Pulmonary artery endothelial cell (primary cell): Measurements from ENCODE around the gene GATD1. TPM values are rescaled to one million over a fixed set of nuclear protein-coding genes. Genes with fewer than 3 reads are reported as not detected.

ENCODE experiments used
- DNase-seq: peaks from one replicate; pipeline ENCODE4 v3.0.0-alpha.2; 2011; ENCODE audit warnings: low read depth, low spot score
- total RNA-seq: library from RNA; depleted of rRNA; stranded (reverse); fragments of >200 nt; gene quantifications from 2 replicates; pipeline ENCODE4 v1.2.3, GENCODE V29; 2014

GATD1 gene, protein sequence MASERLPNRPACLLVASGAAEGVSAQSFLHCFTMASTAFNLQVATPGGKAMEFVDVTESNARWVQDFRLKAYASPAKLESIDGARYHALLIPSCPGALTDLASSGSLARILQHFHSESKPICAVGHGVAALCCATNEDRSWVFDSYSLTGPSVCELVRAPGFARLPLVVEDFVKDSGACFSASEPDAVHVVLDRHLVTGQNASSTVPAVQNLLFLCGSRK
- total RNA-seq = 37.5 and 38.1 TPM in 2 replicates

GRCh38 chr11:777288-778255, at the start of gene GATD1:
Gene GATD1, minus strand, starts transcription at chr11:777487. Its CDS starts 25 bp downstream, at chr11:777462.
- DNase-seq = no peak

DNA sequence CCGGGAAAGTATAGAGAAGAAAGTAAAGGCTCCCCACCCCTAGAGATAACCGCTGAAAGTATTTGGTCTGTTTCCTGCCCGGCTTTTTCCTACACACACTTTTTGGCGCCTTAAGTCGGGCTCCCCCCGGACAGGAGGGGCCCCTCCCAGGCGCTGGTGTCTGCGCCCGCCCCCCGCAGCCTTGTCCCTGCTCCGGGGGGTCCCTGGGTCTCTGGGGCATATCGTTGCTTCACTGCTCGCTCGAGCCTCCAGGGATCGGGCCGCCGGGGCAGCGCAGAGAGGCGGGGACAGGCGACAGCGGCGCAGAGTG, 49.5 kb upstream of the GATD1 start:
- no peak for DNase-seq

DNA sequence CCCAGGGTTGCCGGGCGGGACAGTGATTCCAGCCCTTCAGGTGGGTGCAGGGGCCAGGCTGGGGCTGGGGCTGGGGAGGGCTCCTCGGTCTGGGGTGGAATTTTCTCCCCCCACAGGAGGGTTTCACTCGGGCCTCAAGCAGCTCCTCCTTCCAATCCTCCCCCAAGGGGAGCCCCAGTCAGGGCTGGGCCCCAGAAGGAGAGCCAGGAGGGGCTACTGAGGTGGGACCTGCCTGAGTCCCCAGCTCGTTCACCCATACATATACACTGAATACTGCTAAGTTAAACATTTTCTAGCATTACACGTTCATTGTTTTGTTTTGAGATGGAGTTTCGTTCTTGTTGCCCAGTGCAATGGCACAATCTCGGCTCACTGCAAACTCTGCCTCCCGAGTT, 48.9 kb upstream of the GATD1 start:
- DNase-seq = no peak

GRCh38 chr11:825366-826226, 48.3 kb upstream of the GATD1 start:
- DNase-seq = no peak

DNA sequence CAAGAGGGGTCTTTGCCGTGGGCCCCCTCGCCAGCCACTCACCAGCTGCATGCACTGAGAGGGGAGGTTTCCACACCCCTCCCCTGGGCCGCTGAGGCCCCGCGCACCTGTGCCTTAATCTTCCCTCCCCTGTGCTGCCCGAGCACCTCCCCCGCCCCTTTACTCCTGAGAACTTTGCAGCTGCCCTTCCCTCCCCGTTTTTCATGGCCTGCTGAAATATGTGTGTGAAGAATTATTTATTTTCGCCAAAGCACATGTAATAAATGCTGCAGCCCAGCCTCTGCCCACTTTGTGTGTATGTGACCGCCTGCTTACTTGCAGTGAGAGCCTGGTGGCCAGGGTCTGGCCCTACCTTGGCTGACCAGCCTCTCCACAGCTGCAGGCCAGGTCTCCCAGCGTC, 47.7 kb upstream of the GATD1 start:
- no peak for DNase-seq

- no peak for DNase-seq
These were observed 47.1 kb upstream of the GATD1 start for GRCh38 chr11:824292-824880.

GRCh38 chr11:823441-824291, 46.4 kb upstream of the GATD1 start:
- no peak for DNase-seq

GRCh38 chr11:821512-822371, 44.5 kb upstream of the GATD1 start:
- no peak for DNase-seq

- DNase-seq = no peak
These were observed 43.6 kb upstream of the GATD1 start for GRCh38 chr11:820655-821511.

DNA sequence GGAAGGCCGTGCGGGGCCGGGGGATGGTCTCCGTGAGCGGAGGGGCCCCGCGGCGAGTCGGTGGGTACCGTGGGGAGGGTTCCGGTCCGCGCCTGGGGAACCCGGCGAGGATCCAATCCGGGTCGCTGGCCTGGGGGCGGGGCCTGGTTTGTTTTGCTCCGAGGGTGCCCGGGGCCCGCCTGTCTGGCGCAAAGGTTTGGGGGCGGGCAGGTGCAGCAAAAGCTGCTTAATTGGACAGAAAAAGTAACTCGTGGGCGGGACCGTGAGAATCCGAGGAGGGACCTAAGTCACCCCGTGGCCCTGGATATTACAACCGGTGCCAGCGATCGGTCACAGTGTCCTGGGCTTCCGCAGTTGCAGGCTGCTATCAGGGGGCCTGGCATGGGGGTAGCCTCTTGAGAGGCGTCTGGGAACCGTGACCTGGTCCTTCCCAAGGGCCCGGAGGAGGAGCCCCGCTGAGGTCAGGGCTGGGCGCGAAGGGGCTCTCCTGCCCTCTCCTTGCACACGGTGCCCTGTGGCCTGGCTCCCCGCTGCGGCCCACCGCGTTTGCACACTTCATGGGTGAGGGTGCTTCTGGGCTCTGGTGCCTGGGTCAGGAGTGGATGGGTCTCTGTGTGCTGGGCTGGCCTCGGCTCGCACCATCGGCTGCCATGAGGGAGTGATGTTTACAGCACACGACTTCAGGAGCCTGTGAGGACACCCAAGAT, 42.8 kb upstream of the GATD1 start:
- DNase-seq = no peak

GRCh38 chr11:819129-819931, 42.0 kb upstream of the GATD1 start:
- DNase-seq = no peak

DNA sequence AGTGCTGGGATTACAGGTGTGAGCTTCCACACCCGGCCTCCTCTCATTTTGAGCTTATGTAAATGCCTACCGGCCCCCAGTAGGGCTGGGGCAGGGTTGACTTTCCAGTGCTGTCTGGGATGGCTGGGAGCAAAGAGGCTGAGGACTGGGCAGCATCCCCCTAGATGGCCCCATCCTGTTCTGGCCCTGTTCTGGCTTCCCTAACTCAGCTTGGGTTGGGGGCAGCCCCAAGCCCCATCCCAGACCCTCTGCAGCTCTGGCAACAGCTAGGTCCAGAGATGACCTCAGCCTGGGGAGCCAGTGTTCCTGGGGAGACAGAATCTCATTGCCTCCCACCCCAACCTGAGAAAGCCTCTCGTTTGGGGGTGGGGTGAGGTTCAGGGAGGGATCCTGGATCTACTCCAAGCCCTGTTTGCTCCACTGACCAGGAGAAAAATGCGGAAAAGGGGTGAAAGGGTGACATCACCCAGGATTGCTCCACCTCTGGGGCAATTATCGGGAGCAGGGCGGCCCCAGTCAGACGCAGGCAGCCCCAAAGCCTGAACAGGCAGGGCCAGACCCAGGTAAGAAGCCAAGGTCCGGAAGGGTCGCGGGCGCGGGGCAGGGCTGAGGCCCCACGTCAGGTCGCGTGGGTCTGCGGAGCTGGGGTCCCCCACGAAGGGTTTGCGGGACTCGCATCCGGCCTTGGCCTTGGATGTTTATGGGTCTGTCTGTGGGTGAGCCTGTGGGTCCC, 41.3 kb upstream of the GATD1 start, which contains the start of gene PNPLA2:
TSS of gene PNPLA2 (plus strand) at position 519 of the 733 bp plus-strand sequence. CDS start 805 bp downstream, outside the sequence.
- DNase-seq = no peak

DNA sequence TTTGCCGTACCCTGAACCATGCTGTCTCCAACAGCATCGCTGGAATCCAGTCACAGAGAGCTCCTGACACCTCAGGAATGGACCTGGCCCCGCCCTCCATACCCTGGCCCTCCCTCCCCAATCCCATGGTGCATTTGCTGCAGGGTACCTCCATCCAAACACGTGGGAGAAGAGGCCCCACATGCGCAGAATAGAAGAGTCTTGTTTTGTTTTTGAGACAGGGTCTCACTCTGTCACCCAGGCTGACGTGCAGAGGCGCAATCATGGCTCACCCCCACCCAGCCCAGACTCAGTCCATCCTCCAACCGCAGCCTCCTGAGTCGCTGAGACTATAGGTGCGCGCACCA, 39.1 kb upstream of the GATD1 start:
- no peak for DNase-seq

DNA sequence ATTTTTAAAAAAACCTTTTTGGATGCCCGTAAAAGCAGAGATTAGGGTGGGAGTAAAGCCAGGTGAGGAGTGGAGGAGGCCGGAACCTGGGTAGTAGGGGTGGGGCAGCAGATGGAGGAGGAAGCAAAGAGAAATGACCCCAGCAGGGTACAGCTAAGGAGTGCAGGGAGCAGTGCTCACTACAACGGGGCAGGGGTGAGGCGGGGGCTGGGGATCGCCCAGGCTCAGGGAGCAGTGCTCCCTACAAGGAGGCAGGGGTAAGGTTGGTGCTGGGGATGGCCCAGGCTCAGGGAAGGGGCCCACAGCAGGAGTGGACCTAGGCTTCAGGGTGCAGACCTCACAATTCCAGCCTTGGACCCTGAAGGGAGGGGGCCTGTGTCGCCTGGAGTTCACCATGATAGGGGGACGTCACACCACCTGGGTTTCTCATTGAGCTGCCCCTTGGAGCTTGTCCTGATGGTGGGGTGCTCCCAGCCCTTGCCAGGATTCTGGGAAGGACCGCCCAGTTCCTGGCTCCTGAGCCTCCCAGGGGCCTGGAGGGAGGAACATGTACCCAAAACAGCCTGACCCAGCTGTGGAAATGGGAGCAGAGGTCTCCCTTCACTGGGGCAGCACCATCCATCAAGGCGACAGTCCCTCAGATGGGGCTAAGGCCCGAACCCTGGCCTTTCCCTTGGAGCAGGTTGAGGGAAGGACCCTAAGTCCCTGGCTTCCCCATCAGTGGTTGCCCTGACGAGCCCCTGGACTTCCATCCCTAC, 38.6 kb upstream of the GATD1 start:
- DNase-seq = no peak

DNA sequence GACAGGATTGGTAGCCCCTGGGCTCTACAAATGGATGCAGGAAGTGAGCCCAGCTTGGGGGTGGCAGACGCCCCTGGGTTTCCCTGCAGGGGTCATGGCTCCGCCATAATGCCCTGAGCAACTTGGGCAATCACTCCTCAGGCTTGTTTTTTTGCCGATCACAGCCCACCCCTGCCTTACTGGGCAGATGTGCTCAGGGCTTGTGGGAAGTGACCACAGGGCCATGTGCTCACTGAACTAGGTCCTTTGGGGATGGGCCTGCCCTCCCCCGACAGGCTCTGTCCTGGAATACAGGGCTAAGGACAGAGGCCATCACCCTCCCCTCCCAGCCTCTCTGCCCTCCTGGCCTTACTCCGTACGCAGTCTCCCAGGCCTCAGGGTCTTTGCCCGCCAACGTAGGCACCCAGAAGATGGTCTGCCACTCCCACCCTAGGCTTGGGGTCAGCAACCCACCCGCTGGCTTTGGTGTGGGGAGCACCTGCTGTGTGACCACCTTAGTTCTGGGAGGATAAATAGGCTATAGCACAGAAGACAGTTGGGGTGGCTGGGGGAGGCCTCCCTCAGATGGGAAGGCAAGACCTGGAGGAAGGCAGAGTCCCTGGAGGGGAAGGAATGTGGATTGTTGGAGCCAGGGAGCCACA, 36.3 kb upstream of the GATD1 start:
- DNase-seq = no peak
